MM.1S (cell line): Measurements from ENCODE around the gene PNKD.

ENCODE experiments used
- DNase-seq: peaks from one replicate; pipeline ENCODE4 v3.0.0-alpha.2; 2015
- H2AFZ ChIP-seq: fragments of 300-600 bp; sonication (generic); 2 replicates; pipeline ENCODE4 v1.6.0; 2016; ENCODE audit warnings: antibody characterized with exemption, low read length
- H3F3A ChIP-seq: fragments of 300-600 bp; sonication (generic); 2 replicates; pipeline ENCODE4 v1.6.1; 2016; ENCODE audit warnings: mild to moderate bottlenecking, antibody characterized with exemption, low read length, moderate library complexity, mixed read lengths; ENCODE audit not compliant: insufficient read depth
- H3K27ac ChIP-seq: fragments of 300-600 bp; sonication (generic); 2 replicates; pipeline ENCODE4 v1.5.1; 2016; ENCODE audit warnings: mild to moderate bottlenecking, low read length
- H3K27me3 ChIP-seq: fragments of 300-600 bp; sonication (generic); replicated peaks from 2 replicates; pipeline ENCODE4 v1.6.0; 2016; ENCODE audit warnings: low read length; ENCODE audit not compliant: insufficient read depth
- H3K36me3 ChIP-seq: fragments of 300-600 bp; sonication (generic); replicated peaks from 2 replicates; pipeline ENCODE4 v1.6.1; 2016; ENCODE audit warnings: mild to moderate bottlenecking, low read length, mixed read lengths; ENCODE audit not compliant: insufficient read depth
- H3K4me1 ChIP-seq: fragments of 300-600 bp; sonication (generic); 2 replicates; pipeline ENCODE4 v1.6.1; 2016; ENCODE audit warnings: low read length, mixed read lengths
- H3K4me2 ChIP-seq: fragments of 300-600 bp; sonication (generic); 2 replicates; pipeline ENCODE4 v1.6.0; 2016; ENCODE audit warnings: low read depth, low read length
- H3K4me3 ChIP-seq: fragments of 300-600 bp; sonication (generic); 2 replicates; pipeline ENCODE4 v1.5.1; 2016; ENCODE audit warnings: low read length, mixed read lengths
- H3K79me2 ChIP-seq: fragments of 300-600 bp; sonication (generic); 2 replicates; pipeline ENCODE4 v1.6.1; 2016; ENCODE audit warnings: mixed run types, low read length, mixed read lengths
- H3K9ac ChIP-seq: fragments of 300-600 bp; sonication (generic); 2 replicates; pipeline ENCODE4 v1.6.1; 2016; ENCODE audit warnings: low read length, mixed read lengths
- H3K9me2 ChIP-seq: fragments of 300-600 bp; sonication (generic); replicated peaks from 2 replicates; pipeline ENCODE4 v1.6.1; 2016; ENCODE audit warnings: mild to moderate bottlenecking, low read length, mixed read lengths; ENCODE audit not compliant: insufficient read depth
- H3K9me3 ChIP-seq: fragments of 300-600 bp; sonication (generic); replicated peaks from 2 replicates; pipeline ENCODE4 v1.6.1; 2016; ENCODE audit warnings: mild to moderate bottlenecking, low read length, mixed read lengths; ENCODE audit not compliant: insufficient read depth
- H4K20me1 ChIP-seq: fragments of 300-600 bp; sonication (generic); 2 replicates; pipeline ENCODE4 v1.6.1; 2016; ENCODE audit warnings: mild to moderate bottlenecking, low read length, moderate library complexity, mixed read lengths; ENCODE audit not compliant: insufficient read depth
- CTCF ChIP-seq: fragments of 300-600 bp; sonication (generic); IDR thresholded peaks from 2 replicates; pipeline ENCODE4 v1.5.1; 2016; ENCODE audit warnings: antibody characterized with exemption, low read length, mixed read lengths
- EZH2 ChIP-seq: fragments of 300-600 bp; sonication (generic); optimal IDR thresholded peaks from 2 replicates; pipeline ENCODE3; 2017; ENCODE audit warnings: low read depth, mild to moderate bottlenecking, antibody characterized with exemption, low read length, mixed read lengths
- EZH2phosphoT487 ChIP-seq: fragments of 300-600 bp; sonication (generic); IDR thresholded peaks from 2 replicates; pipeline ENCODE4 v1.6.1; 2018; ENCODE audit warnings: antibody characterized with exemption, low read length

Gene PNKD

GRCh38 chr2:218340656-218341055 lies 70.3 kb downstream of the PNKD start:
- Histone ChIP-seq H3F3A (no peaks in the 10 kb centered on the region), H3K4me2 (no peak overlapping the region), H2AFZ (no peak overlapping the region), H4K20me1 (no peaks in the 10 kb centered on the region), H3K27me3 (no peaks in the 10 kb centered on the region), H3K36me3 (no peaks in the 10 kb centered on the region), H3K4me3 (no peak overlapping the region), H3K4me1 (no peaks in the 10 kb centered on the region), H3K27ac (no peak overlapping the region), H3K9me3 (no peaks in the 10 kb centered on the region; the same call in 1 of the 2 replicates), H3K9ac (no peak overlapping the region), H3K79me2 (no peaks in the 10 kb centered on the region), H3K9me2 (no peaks in the 10 kb centered on the region)
- no peak for DNase-seq
- no peak for TF ChIP-seq EZH2phosphoT487
- TF ChIP-seq CTCF: no peak
- no peak for TF ChIP-seq EZH2

- no peak overlapping the region for H2AFZ ChIP-seq
- no peaks in the 10 kb centered on the region for H4K20me1 ChIP-seq
- H3K9me3 ChIP-seq: no peaks in the 10 kb centered on the region
- H3K4me2 ChIP-seq: no peak overlapping the region
- no peak overlapping the region for H3K9ac ChIP-seq
- H3K4me1 ChIP-seq: no peaks in the 10 kb centered on the region
- TF ChIP-seq CTCF: no peak
- no peak for TF ChIP-seq EZH2
- TF ChIP-seq EZH2phosphoT487: no peak
- no peaks in the 10 kb centered on the region for H3K79me2 ChIP-seq
- no peak for DNase-seq
- no peaks in the 10 kb centered on the region for H3F3A ChIP-seq
- no peak overlapping the region for H3K27ac ChIP-seq
- H3K4me3 ChIP-seq: no peak overlapping the region
- H3K9me2 ChIP-seq: no peaks in the 10 kb centered on the region
- no peaks in the 10 kb centered on the region for H3K36me3 ChIP-seq
- no peaks in the 10 kb centered on the region for H3K27me3 ChIP-seq
Observed at GRCh38 chr2:218341381-218341780, 71.1 kb downstream of the PNKD start.

GRCh38 chr2:218342837-218343236 lies 72.5 kb downstream of the PNKD start:
- no peak overlapping the region for H2AFZ ChIP-seq
- H3K27ac ChIP-seq: no peak overlapping the region
- TF ChIP-seq CTCF: no peak
- no peak for TF ChIP-seq EZH2phosphoT487
- TF ChIP-seq EZH2: no peak

GRCh38 chr2:218343591-218343990 lies 73.3 kb downstream of the PNKD start:
- no peaks in the 10 kb centered on the region for H3K36me3 ChIP-seq
- H3K9me3 ChIP-seq: no peaks in the 10 kb centered on the region
- H3F3A ChIP-seq: no peaks in the 10 kb centered on the region
- no peak for TF ChIP-seq CTCF
- TF ChIP-seq EZH2: no peak
- no peak for TF ChIP-seq EZH2phosphoT487
- no peak overlapping the region for H3K4me2 ChIP-seq
- no peak overlapping the region for H3K4me3 ChIP-seq
- no peak for DNase-seq
- H3K27ac ChIP-seq: no peak overlapping the region
- H3K79me2 ChIP-seq: no peaks in the 10 kb centered on the region
- no peaks in the 10 kb centered on the region for H3K9me2 ChIP-seq
- H3K9ac ChIP-seq: no peak overlapping the region
- H3K4me1 ChIP-seq: no peaks in the 10 kb centered on the region
- H2AFZ ChIP-seq: no peak overlapping the region
- no peaks in the 10 kb centered on the region for H4K20me1 ChIP-seq
- no peaks in the 10 kb centered on the region for H3K27me3 ChIP-seq

More at GRCh38 chr2:218342837-218343236, 72.5 kb downstream of the PNKD start:
- no peaks in the 10 kb centered on the region for H3K27me3 ChIP-seq
- no peaks in the 10 kb centered on the region for H3K9me3 ChIP-seq
- H3K9ac ChIP-seq: no peak overlapping the region
- no peaks in the 10 kb centered on the region for H4K20me1 ChIP-seq
- DNase-seq: no peak
- H3K36me3 ChIP-seq: no peaks in the 10 kb centered on the region
- no peaks in the 10 kb centered on the region for H3K79me2 ChIP-seq
- H3K4me1 ChIP-seq: no peaks in the 10 kb centered on the region
- H3F3A ChIP-seq: no peaks in the 10 kb centered on the region
- H3K4me3 ChIP-seq: no peak overlapping the region
- no peak overlapping the region for H3K4me2 ChIP-seq
- H3K9me2 ChIP-seq: no peaks in the 10 kb centered on the region
